NK-92 treated with Interleukin-12 subunit alpha and Interleukin-12 subunit beta, amount 100 ng/mL, for 24 hours (cell line): ENCODE data around the gene GOLGA6L7.
"Not testable (repeated sequence)": the region's sequence is repeated elsewhere in the genome, so short reads cannot be mapped to it uniquely, and the experiment has no call there.

Experiments used
- DNase-seq: peaks from one replicate; lab custom pipeline; 2025; lab: John Stamatoyannopoulos, UW

The GOLGA6L7 gene

GRCh38 chr15:28884151-28884940, 35.9 kb upstream of the GOLGA6L7 start:
- DNase-seq, result no peak

GRCh38 chr15:28881600-28881999, 33.2 kb upstream of the GOLGA6L7 start:
- DNase-seq, result no peak

GRCh38 chr15:28881170-28881569, 32.7 kb upstream of the GOLGA6L7 start:
- DNase-seq, result no peak

- no peak for DNase-seq
These were observed 32.2 kb upstream of the GOLGA6L7 start for GRCh38 chr15:28880680-28881079.

- DNase-seq, result no peak
These were observed 31.1 kb upstream of the GOLGA6L7 start for GRCh38 chr15:28879551-28879950.

GRCh38 chr15:28878209-28878608, 29.8 kb upstream of the GOLGA6L7 start:
- DNase-seq, result no peak

- DNase-seq, result no peak
These were observed 28.4 kb upstream of the GOLGA6L7 start for GRCh38 chr15:28876845-28877185.

GRCh38 chr15:28876131-28876844, 27.8 kb upstream of the GOLGA6L7 start:
- DNase-seq, result no peak

GRCh38 chr15:28875461-28876000, 27.1 kb upstream of the GOLGA6L7 start:
- no peak for DNase-seq

- DNase-seq, result no peak
These were observed 25.2 kb upstream of the GOLGA6L7 start for GRCh38 chr15:28873585-28874190.

GRCh38 chr15:28873006-28873405, 24.6 kb upstream of the GOLGA6L7 start:
- no peak for DNase-seq

- no peak for DNase-seq
These were observed 22.7 kb upstream of the GOLGA6L7 start for GRCh38 chr15:28871168-28871567.

- no peak for DNase-seq
These were observed 20.4 kb upstream of the GOLGA6L7 start for GRCh38 chr15:28868744-28869345.

GRCh38 chr15:28861589-28862293, 13.3 kb upstream of the GOLGA6L7 start:
- not testable (repeated sequence) for DNase-seq

- DNase-seq, result no peak
These were observed 12.6 kb upstream of the GOLGA6L7 start for GRCh38 chr15:28861031-28861534.

GRCh38 chr15:28854578-28854977, 6.1 kb upstream of the GOLGA6L7 start:
- DNase-seq, result not testable (repeated sequence)

GRCh38 chr15:28853654-28854053, 5.2 kb upstream of the GOLGA6L7 start:
- not testable (repeated sequence) for DNase-seq

- not testable (repeated sequence) for DNase-seq
These were observed 1.3 kb upstream of the GOLGA6L7 start for GRCh38 chr15:28849766-28850165.

- DNase-seq, result not testable (repeated sequence)
These were observed 827 bp upstream of the GOLGA6L7 start for GRCh38 chr15:28849271-28849670.

GRCh38 chr15:28847959-28848358, 485 bp downstream of the GOLGA6L7 start:
- DNase-seq, result not testable (repeated sequence)

- DNase-seq, result not testable (repeated sequence)
These were observed 1.2 kb downstream of the GOLGA6L7 start for GRCh38 chr15:28847247-28847646.
